PC-9 (cell line): ENCODE measurements around the gene ADGRL3. TPM values are rescaled to one million over a fixed set of nuclear protein-coding genes. Genes with fewer than 3 reads are reported as not detected.

Experiments
- BruUV-seq: library from RNA; stranded (reverse); fragments of 400-500 nt; replicated peaks from 2 replicates; lab custom pipeline; 2021; lab: Mats Ljungman, UMichigan
- CTCF ChIA-PET: fragments of 300-600 bp; sonication (Branson Sonifier 250); formaldehyde crosslinking; loops from one replicate; lab custom pipeline; 2022; ENCODE audit warnings: antibody characterized with exemption; lab: Charles Lee
- POLR2A ChIA-PET: fragments of 300-600 bp; sonication (Branson Sonifier 250); formaldehyde crosslinking; loops from one replicate; lab custom pipeline; 2022; ENCODE audit warnings: antibody characterized with exemption; ENCODE audit not compliant: unreplicated experiment; lab: Charles Lee
- DNase-seq, 2 experiments: peaks; one replicate each; pipeline versions ENCODE4 v3.0.0 to v3.0.0-alpha.2; 2015 to 2022; ENCODE audit warnings: mixed read lengths in 1 of 2
- H2AFZ ChIP-seq: fragments of 200-600 bp; sonication (generic); 2 replicates; pipeline ENCODE4 v1.8.1; 2017; ENCODE audit warnings: antibody characterized with exemption
- H3F3A ChIP-seq: fragments of 200-600 bp; sonication (generic); 2 replicates; pipeline ENCODE4 v1.8.1; 2017; ENCODE audit warnings: antibody characterized with exemption, mild to moderate bottlenecking, low read depth; ENCODE audit not compliant: insufficient read depth
- H3K27ac ChIP-seq: fragments of 200-600 bp; sonication (generic); 2 replicates; pipeline ENCODE4 v1.6.1; 2016; ENCODE audit warnings: mixed run types
- H3K27me3 ChIP-seq: fragments of 200-600 bp; sonication (generic); 2 replicates; pipeline ENCODE4 v1.6.1; 2016; ENCODE audit warnings: low read depth, mixed run types; ENCODE audit not compliant: insufficient read depth
- H3K36me3 ChIP-seq: fragments of 200-600 bp; sonication (generic); 2 replicates; pipeline ENCODE4 v1.6.1; 2016; ENCODE audit warnings: low read depth, mixed run types
- H3K4me1 ChIP-seq: fragments of 200-600 bp; sonication (generic); replicated peaks from 2 replicates; pipeline ENCODE4 v1.6.1; 2016; ENCODE audit warnings: mixed run types; ENCODE audit not compliant: insufficient read depth
- H3K4me2 ChIP-seq: fragments of 200-600 bp; sonication (generic); 2 replicates; pipeline ENCODE4 v1.6.1; 2017; ENCODE audit warnings: mixed run types
- H3K4me3 ChIP-seq: fragments of 200-600 bp; sonication (generic); 2 replicates; pipeline ENCODE4 v1.6.1; 2016; ENCODE audit warnings: mixed run types
- H3K79me2 ChIP-seq: fragments of 200-600 bp; sonication (generic); 2 replicates; pipeline ENCODE4 v1.6.1; 2017; ENCODE audit warnings: low read depth, mixed run types
- H3K9me2 ChIP-seq: fragments of 200-600 bp; sonication (generic); 2 replicates; pipeline ENCODE4 v1.8.1; 2017; ENCODE audit warnings: mild to moderate bottlenecking; ENCODE audit not compliant: insufficient read depth
- H3K9me3 ChIP-seq: fragments of 200-600 bp; sonication (generic); 2 replicates; pipeline ENCODE4 v1.8.1; 2016; ENCODE audit warnings: low read depth; ENCODE audit not compliant: insufficient read depth
- H4K20me1 ChIP-seq: fragments of 200-600 bp; sonication (generic); 2 replicates; pipeline ENCODE4 v1.8.1; 2017; ENCODE audit not compliant: insufficient read depth
- EZH2 ChIP-seq: fragments of 200-600 bp; sonication (generic); IDR thresholded peaks from 2 replicates; pipeline ENCODE4 v1.8.0; 2017; ENCODE audit warnings: antibody characterized with exemption, low read depth
- intact Hi-C: fragments of 100-400 bp; cut with micrococcal nuclease; formaldehyde crosslinking; loops from one replicate; pipeline ENCODE4 v1.10.0; 2022; ENCODE audit not compliant: unreplicated experiment
- total RNA-seq: library from RNA; stranded (reverse); gene quantifications from 2 replicates; pipeline ENCODE4 v1.2.3, GENCODE V29; 2021
- TF ChIP-seq, protein P1 (sequence below): fragments of 200-600 bp; sonication (generic); conservative IDR thresholded peaks from 2 replicates; pipeline ENCODE4 v1.6.1; 2017; ENCODE audit warnings: mixed run types, antibody characterized with exemption, mild to moderate bottlenecking, moderate library complexity

ADGRL3 gene
- total RNA-seq, 1 experiment from 2014 or later, result 1.6 TPM

DNA sequence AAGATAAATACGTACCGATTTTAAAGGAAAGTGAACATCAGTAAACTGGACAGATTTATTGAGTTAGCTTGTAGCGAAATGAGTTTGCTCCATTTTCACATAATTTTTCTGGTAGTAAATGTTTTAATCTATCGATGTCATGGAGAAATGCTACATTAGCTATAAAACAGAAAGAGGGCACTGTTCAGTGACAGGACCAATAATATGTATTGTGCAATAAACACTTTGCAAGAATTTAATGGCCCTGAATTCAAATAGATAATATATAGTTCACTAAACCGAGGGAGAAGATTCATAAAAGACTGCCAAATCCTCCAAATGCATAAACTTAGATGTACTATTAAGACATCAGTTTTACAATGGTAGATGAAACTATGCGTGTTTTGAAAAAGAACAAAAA, 516.3 kb downstream of the ADGRL3 start:
- H3K4me1 ChIP-seq, result no peaks in the 10 kb centered on the region
- no peaks in the 10 kb centered on the region for H3K9me2 ChIP-seq
- no peak for DNase-seq
- ChIA-PET CTCF (no interaction called here), POLR2A (no interaction called here)
- H3F3A ChIP-seq, result no peaks in the 10 kb centered on the region
- intact Hi-C loops, result no loop called here
- no peaks in the 10 kb centered on the region for H3K27me3 ChIP-seq
- no TSS peak for BruUV-seq
- no peak overlapping the region for H2AFZ ChIP-seq
- no peak overlapping the region for H3K4me2 ChIP-seq
- no peak overlapping the region for H3K27ac ChIP-seq
- no peaks in the 10 kb centered on the region for H3K36me3 ChIP-seq
- H3K4me3 ChIP-seq, result no peak overlapping the region
- H3K9me3 ChIP-seq, result no peaks in the 10 kb centered on the region
- TF ChIP-seq EZH2, result no peak
- TF ChIP-seq, protein P1, sequence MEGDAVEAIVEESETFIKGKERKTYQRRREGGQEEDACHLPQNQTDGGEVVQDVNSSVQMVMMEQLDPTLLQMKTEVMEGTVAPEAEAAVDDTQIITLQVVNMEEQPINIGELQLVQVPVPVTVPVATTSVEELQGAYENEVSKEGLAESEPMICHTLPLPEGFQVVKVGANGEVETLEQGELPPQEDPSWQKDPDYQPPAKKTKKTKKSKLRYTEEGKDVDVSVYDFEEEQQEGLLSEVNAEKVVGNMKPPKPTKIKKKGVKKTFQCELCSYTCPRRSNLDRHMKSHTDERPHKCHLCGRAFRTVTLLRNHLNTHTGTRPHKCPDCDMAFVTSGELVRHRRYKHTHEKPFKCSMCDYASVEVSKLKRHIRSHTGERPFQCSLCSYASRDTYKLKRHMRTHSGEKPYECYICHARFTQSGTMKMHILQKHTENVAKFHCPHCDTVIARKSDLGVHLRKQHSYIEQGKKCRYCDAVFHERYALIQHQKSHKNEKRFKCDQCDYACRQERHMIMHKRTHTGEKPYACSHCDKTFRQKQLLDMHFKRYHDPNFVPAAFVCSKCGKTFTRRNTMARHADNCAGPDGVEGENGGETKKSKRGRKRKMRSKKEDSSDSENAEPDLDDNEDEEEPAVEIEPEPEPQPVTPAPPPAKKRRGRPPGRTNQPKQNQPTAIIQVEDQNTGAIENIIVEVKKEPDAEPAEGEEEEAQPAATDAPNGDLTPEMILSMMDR, result no peak
- H3K79me2 ChIP-seq, result no peaks in the 10 kb centered on the region
- H4K20me1 ChIP-seq, result no peaks in the 10 kb centered on the region

DNA sequence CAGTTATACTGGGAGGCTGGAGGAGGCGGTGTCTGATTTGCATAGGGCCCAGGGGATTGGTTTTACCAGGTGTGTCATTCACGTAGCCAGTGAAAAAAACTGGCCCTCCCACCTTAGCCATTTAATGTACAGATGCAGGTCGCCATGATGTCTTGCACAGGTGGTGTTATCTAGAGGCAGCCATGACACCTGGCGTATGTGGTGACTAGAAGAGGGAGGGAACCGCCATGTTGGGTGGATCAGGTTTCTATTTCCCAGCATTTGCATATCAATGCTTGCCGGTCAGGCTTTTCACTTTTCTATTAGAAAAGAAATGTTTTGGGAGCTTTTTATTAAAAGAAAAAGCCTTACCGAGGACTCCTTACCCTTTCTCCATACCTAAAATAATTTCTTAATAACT, 523.4 kb downstream of the ADGRL3 start:
- intact Hi-C loops, result no loop called here
- TF ChIP-seq EZH2, result no peak
- TF ChIP-seq, protein P1, result no peak
- no peak overlapping the region for H3K27ac ChIP-seq
- no peak overlapping the region for H3K4me3 ChIP-seq
- no peaks in the 10 kb centered on the region for H3K36me3 ChIP-seq
- POLR2A ChIA-PET, result no interaction called here
- H3K9me2 ChIP-seq, result no peaks in the 10 kb centered on the region
- H3K9me3 ChIP-seq, result no peaks in the 10 kb centered on the region
- H3F3A ChIP-seq, result no peaks in the 10 kb centered on the region
- CTCF ChIA-PET, result no interaction called here
- DNase-seq, result no peak
- H3K79me2 ChIP-seq, result no peaks in the 10 kb centered on the region
- H3K4me1 ChIP-seq, result no peaks in the 10 kb centered on the region
- BruUV-seq, result no TSS peak
- no peaks in the 10 kb centered on the region for H4K20me1 ChIP-seq
- no peak overlapping the region for H2AFZ ChIP-seq
- H3K4me2 ChIP-seq, result no peak overlapping the region
- H3K27me3 ChIP-seq, result no peaks in the 10 kb centered on the region

DNA sequence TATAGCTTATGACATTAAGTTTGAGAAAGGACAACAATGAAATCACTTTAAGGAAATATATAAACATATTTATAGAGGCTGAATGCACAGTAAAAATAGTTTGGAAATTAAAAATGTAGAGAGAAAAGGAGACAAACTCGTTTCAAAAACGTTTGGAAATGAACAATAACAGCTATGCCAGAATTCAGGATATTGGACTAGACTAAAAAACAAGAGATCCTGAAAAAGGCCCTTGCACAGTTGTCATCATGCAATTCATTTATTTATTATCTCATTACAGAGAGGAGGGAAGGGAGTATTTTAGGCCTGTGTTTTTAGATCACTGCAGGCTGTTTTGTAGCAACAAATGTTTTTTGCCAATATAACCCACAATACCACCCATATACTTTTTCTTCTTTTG, 527.2 kb downstream of the ADGRL3 start:
- Histone ChIP-seq H3K4me3 (no peak overlapping the region), H3K4me2 (no peak overlapping the region), H3K9me2 (no peaks in the 10 kb centered on the region), H4K20me1 (no peaks in the 10 kb centered on the region), H3K27me3 (no peaks in the 10 kb centered on the region), H3K4me1 (no peaks in the 10 kb centered on the region), H3K79me2 (no peaks in the 10 kb centered on the region), H3K27ac (no peak overlapping the region), H3K36me3 (no peaks in the 10 kb centered on the region), H2AFZ (no peak overlapping the region), H3K9me3 (no peaks in the 10 kb centered on the region), H3F3A (no peaks in the 10 kb centered on the region)
- ChIA-PET CTCF (no interaction called here), POLR2A (no interaction called here)
- BruUV-seq, result no TSS peak
- DNase-seq, result no peak
- intact Hi-C loops, result no loop called here
- TF ChIP-seq, protein P1, result no peak
- TF ChIP-seq EZH2, result no peak
